HepG2 (cell line): Measurements from ENCODE around the gene ZNF273. TPM values are rescaled to one million over a fixed set of nuclear protein-coding genes. Genes with fewer than 3 reads are reported as not detected.

Experiments
- ATF7-NPFF ChIP-seq: sonication (generic); formaldehyde crosslinking; IDR thresholded peaks from 2 replicates; pipeline ENCODE4 v1.8.1; 2023; ENCODE audit warnings: mild to moderate bottlenecking, low read depth, missing genetic modification reagents, moderate library complexity
- BRCA1 ChIP-seq: sonication (generic); formaldehyde crosslinking; IDR thresholded peaks from 2 replicates; pipeline ENCODE4 v1.4.0; 2020; ENCODE audit warnings: missing genetic modification reagents
- CCDC6 ChIP-seq: sonication (generic); formaldehyde crosslinking; IDR thresholded peaks from 2 replicates; pipeline ENCODE4 v1.8.1; 2022; ENCODE audit warnings: mild to moderate bottlenecking, missing genetic modification reagents, moderate library complexity
- CEBPB ChIP-seq: IDR thresholded peaks from 2 replicates; pipeline ENCODE4 v1.6.1; 2011; ENCODE audit warnings: low read depth, low read length, improper control_type of control experiment, borderline replicate concordance
- FOXO1 ChIP-seq: sonication (generic); formaldehyde crosslinking; IDR thresholded peaks from 2 replicates; pipeline ENCODE4 v1.4.0; 2020; ENCODE audit warnings: missing genetic modification reagents
- GATA4 ChIP-seq: sonication (generic); IDR thresholded peaks from 2 replicates; pipeline ENCODE4 v1.6.1; 2016; ENCODE audit warnings: antibody characterized with exemption, low read depth, borderline replicate concordance
- HNRNPK ChIP-seq: fragments of 200-400 bp; formaldehyde crosslinking; IDR thresholded peaks from 2 replicates; pipeline ENCODE4 v1.6.1; 2018; ENCODE audit warnings: low read length, low read depth, moderate library complexity, mild to moderate bottlenecking; ENCODE audit not compliant: poor library complexity, severe bottlenecking
- KDM6A ChIP-seq: IDR thresholded peaks from 2 replicates; pipeline ENCODE4 v1.6.1; 2016; ENCODE audit warnings: low read depth
- POLR2G ChIP-seq: fragments of 200-400 bp; formaldehyde crosslinking; IDR thresholded peaks from 2 replicates; pipeline ENCODE4 v1.6.1; 2018; ENCODE audit warnings: mild to moderate bottlenecking, low read depth, low read length, moderate library complexity
- SNAI1 ChIP-seq: sonication (generic); formaldehyde crosslinking; IDR thresholded peaks from 2 replicates; pipeline ENCODE4 v1.5.0; 2020; ENCODE audit warnings: mild to moderate bottlenecking, missing genetic modification reagents, borderline replicate concordance
- SOX13 ChIP-seq, 3 experiments: fragments of 450-650 bp in 1 of 3; sonication (generic) in 1 of 3; formaldehyde crosslinking in 1 of 3; IDR thresholded peaks in 2 of 3; conservative IDR thresholded peaks in 1 of 3; 2 replicates each; pipeline versions ENCODE4 v1.5.0 to v1.6.1; 2016 to 2020; ENCODE audit warnings: antibody characterized with exemption in 1 of 3, mild to moderate bottlenecking in 1 of 3, missing compliant biosample characterization in 1 of 3, missing genetic modification reagents in 1 of 3, moderate library complexity in 1 of 3
- TEAD2 ChIP-seq: sonication (generic); formaldehyde crosslinking; IDR thresholded peaks from 2 replicates; pipeline ENCODE4 v1.9.0; 2021; ENCODE audit warnings: missing genetic modification reagents
- TRIM22 ChIP-seq: fragments of 450-650 bp; IDR thresholded peaks from 2 replicates; pipeline ENCODE4 v1.6.1; 2017
- ZEB1 ChIP-seq: IDR thresholded peaks from 2 replicates; pipeline ENCODE4 v1.6.1; 2012; ENCODE audit warnings: mild to moderate bottlenecking, low read depth, inconsistent platforms; ENCODE audit not compliant: insufficient replicate concordance
- ZKSCAN5 ChIP-seq: sonication (generic); formaldehyde crosslinking; IDR thresholded peaks from 2 replicates; pipeline ENCODE4 v1.5.1; 2020; ENCODE audit warnings: mild to moderate bottlenecking, missing genetic modification reagents
- ZNF17 ChIP-seq: sonication (generic); formaldehyde crosslinking; IDR thresholded peaks from 2 replicates; pipeline ENCODE4 v1.5.0; 2020; ENCODE audit warnings: mild to moderate bottlenecking, missing genetic modification reagents
- ZNF333 ChIP-seq: sonication (generic); formaldehyde crosslinking; IDR thresholded peaks from 2 replicates; pipeline ENCODE4 v1.4.0; 2020; ENCODE audit warnings: mild to moderate bottlenecking, missing genetic modification reagents, borderline replicate concordance
- ZNF34 ChIP-seq: sonication (generic); formaldehyde crosslinking; IDR thresholded peaks from 2 replicates; pipeline ENCODE4 v1.4.0; 2020; ENCODE audit warnings: mild to moderate bottlenecking, missing genetic modification reagents, borderline replicate concordance
- ZNF460 ChIP-seq: sonication (generic); formaldehyde crosslinking; IDR thresholded peaks from 2 replicates; pipeline ENCODE4 v1.5.1; 2020; ENCODE audit warnings: missing genetic modification reagents, mild to moderate bottlenecking, borderline replicate concordance
- ZNF503 ChIP-seq: sonication (generic); formaldehyde crosslinking; IDR thresholded peaks from 2 replicates; pipeline ENCODE4 v1.4.0; 2020; ENCODE audit warnings: missing genetic modification reagents
- ZNF574 ChIP-seq: sonication (generic); formaldehyde crosslinking; IDR thresholded peaks from 2 replicates; pipeline ENCODE4 v1.4.0; 2020; ENCODE audit warnings: missing genetic modification reagents
- ZNF777 ChIP-seq: sonication (generic); formaldehyde crosslinking; IDR thresholded peaks from 2 replicates; pipeline ENCODE4 v1.4.0; 2020; ENCODE audit warnings: missing genetic modification reagents
- polyA plus RNA-seq, 8 experiments: library from polyadenylated mRNA; depleted of rRNA in 3 of 8; stranded (reverse) in 7 of 8; unstranded in 1 of 8; fragments of >200 nt; fragmentation: Illumina TruSeq in 4 of 8; extraction: Trizol in 4 of 8; gene quantifications; 2 replicates each; pipeline versions ENCODE4 v1.2.1 to v1.2.3, GENCODE V29; 2011 to 2016; ENCODE audit warnings: low read depth in 4 of 8, missing spikeins in 1 of 8, mixed read lengths in 1 of 8; ENCODE audit not compliant: insufficient read depth in 1 of 8
- total RNA-seq, 5 experiments: library from RNA; depleted of rRNA; stranded (reverse); fragments of >200 nt; fragmentation: Illumina TruSeq; extraction: Trizol; gene quantifications; 2 replicates each; pipeline ENCODE4 v1.2.3, GENCODE V29; 2016; ENCODE audit warnings: low read depth in 1 of 5
- TF ChIP-seq, protein P1 (sequence below): sonication (generic); formaldehyde crosslinking; IDR thresholded peaks from 2 replicates; pipeline ENCODE4 v1.4.0; 2020; ENCODE audit warnings: missing genetic modification reagents, borderline replicate concordance

The ZNF273 gene
- total and polyA plus RNA-seq, 2 of the 13 experiments (the other 11 are each of a cell fraction or from before 2014, with no cell fraction given), result 1.7 to 5.8 TPM

DNA sequence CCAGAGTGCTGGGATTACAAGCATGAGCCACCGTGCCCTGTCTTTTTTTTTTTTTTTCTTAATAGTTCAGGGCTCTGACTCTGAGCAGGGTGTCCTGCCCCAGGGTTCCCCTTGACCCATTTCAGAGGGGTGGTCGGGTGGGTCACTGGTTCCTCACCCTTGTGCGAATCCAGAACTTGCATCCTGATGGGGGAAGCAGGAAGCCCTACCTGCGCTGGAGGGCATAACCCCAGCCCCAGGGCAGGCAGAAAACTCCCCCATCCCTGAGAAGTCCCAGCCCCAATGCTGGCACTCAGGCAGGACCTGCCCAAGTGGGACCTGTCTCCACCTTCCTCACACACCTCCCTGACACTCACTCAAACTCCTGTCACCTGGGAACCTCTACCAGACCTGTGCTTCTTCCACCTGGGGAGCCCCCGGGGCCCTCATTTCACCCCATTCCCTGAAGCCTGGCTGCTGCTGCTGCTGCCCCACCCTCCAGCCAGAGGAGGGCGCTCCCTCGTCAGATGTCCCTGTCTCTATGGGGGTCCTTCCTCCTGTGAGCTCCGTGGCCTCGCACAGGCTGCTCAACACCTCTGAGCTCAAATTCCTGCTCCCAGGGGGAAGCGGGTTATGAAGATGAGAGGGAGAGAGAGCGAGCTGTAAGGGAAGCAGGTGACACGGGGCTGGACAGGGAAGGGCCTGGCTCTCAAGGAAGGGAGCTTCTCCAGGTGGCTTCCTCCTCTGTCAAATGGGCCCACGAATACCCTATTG lies 15.1 kb upstream of the ZNF273 start (continued):
- TF ChIP-seq, protein P1, sequence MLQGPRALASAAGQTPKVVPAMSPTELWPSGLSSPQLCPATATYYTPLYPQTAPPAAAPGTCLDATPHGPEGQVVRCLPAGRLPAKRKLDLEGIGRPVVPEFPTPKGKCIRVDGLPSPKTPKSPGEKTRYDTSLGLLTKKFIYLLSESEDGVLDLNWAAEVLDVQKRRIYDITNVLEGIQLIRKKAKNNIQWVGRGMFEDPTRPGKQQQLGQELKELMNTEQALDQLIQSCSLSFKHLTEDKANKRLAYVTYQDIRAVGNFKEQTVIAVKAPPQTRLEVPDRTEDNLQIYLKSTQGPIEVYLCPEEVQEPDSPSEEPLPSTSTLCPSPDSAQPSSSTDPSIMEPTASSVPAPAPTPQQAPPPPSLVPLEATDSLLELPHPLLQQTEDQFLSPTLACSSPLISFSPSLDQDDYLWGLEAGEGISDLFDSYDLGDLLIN (CRISPR knock-in tag), result no peak
- no peak for TF ChIP-seq SOX13 (IDR thresholded peaks at IDR 0.05)
- TF ChIP-seq SOX13 (CRISPR knock-in tag; conservative IDR thresholded peaks at IDR 0.05 in 1 of 2, IDR thresholded peaks at IDR 0.05 in 1 of 2), result no peak
- TF ChIP-seq POLR2G, result no peak
- no peak for TF ChIP-seq CEBPB
- TF ChIP-seq CCDC6 (CRISPR knock-in tag), result no peak
- TF ChIP-seq SNAI1, result no peak
- TF ChIP-seq GATA4, result no peak
- no peak for TF ChIP-seq TRIM22
- TF ChIP-seq ZKSCAN5, result no peak
- no peak for TF ChIP-seq FOXO1
- no peak for TF ChIP-seq ZNF34 (CRISPR knock-in tag)
- no peak for TF ChIP-seq ZNF333 (CRISPR knock-in tag)
- no peak for TF ChIP-seq BRCA1 (CRISPR knock-in tag)
- TF ChIP-seq HNRNPK, result no peak
- no peak for TF ChIP-seq ZEB1
- TF ChIP-seq ZNF17, result no peak
- peak; percentile 98 for TF ChIP-seq ZNF574 (CRISPR knock-in tag)
- TF ChIP-seq ATF7-NPFF (CRISPR knock-in tag), result 0 out of 2 replicates have a peak, but pooled peaks have one; percentile 4
- no peak for TF ChIP-seq KDM6A (CRISPR knock-in tag)
- peak; percentile 13; the same call in 1 of the 2 replicates for TF ChIP-seq ZNF777 (CRISPR knock-in tag)
- TF ChIP-seq TEAD2 (CRISPR knock-in tag), result no peak
- TF ChIP-seq ZNF503 (CRISPR knock-in tag), result no peak
- TF ChIP-seq ZNF460 (CRISPR knock-in tag), result no peak
